ENCODE measurements around the gene SOCS3.

GRCh38 chr17:78341559-78342448 is 18.1 kb downstream of the SOCS3 start:
- TF ChIP-seq CTCF (IDR thresholded peaks at IDR 0.05) (no peak), SIN3A (IDR thresholded peaks at IDR 0.05; ENCODE audit: borderline replicate concordance, insufficient read depth, low read depth, low read length) (peak; percentile 50; the same call in 1 of the 2 replicates), POLR2AphosphoS5 (IDR thresholded peaks at IDR 0.05; ENCODE audit: low read depth, low read length) (no peak), REST (IDR thresholded peaks at IDR 0.05; ENCODE audit: insufficient read depth in 1 of 2, low read depth in 2 of 2, low read length in 1 of 2) (no peak)
